ENCODE measurements around the gene MTSS2. TPM values are rescaled to one million over a fixed set of nuclear protein-coding genes. Genes with fewer than 3 reads are reported as not detected.

The MTSS2 gene
- total and polyA plus RNA-seq, 2 of the 8 experiments (the other 6 are each of a cell fraction or from before 2014, with no cell fraction given) = 23.3 to 36.7 TPM

GRCh38 chr16:70709457-70709856, 23.6 kb upstream of the MTSS2 start:
- ChIA-PET POLR2A (ENCODE audit: partially characterized antibody) (interaction anchor here (1.3 kb wide), 1 partner anchor 15 kb away, joined by 4 read pairs; no protein-coding TSS in a partner anchor), CTCF (ENCODE audit: partially characterized antibody) (interaction anchor here (0.8 to 2.0 kb wide), 5 partner anchors 8 to 62 kb away, joined by 3 to 8 read pairs (median 4); no protein-coding TSS in a partner anchor)
- H3K4ac ChIP-seq (replicated peaks; ENCODE audit: insufficient read length, low read depth, low read length) = no peak overlapping the region
- H3K18ac ChIP-seq (ENCODE audit: extremely low read depth, low read length) = no peak overlapping the region
- H2BK20ac ChIP-seq (ENCODE audit: low read length) = no peak overlapping the region
- no peaks in the 10 kb centered on the region for H3K23me2 ChIP-seq (ENCODE audit: low read depth, low read length)
- no peaks in the 10 kb centered on the region for H3K9me3 ChIP-seq (ENCODE audit: insufficient read depth in 2 of 2, low read depth in 1 of 2, low read length in 1 of 2)
- no peak overlapping the region for H4K91ac ChIP-seq (replicated peaks; ENCODE audit: insufficient read length, low read length)
- H4K5ac ChIP-seq (ENCODE audit: insufficient read length, low read depth, low read length) = no peak overlapping the region
- no peaks in the 10 kb centered on the region for H3K27me3 ChIP-seq (replicated peaks in 1 of 4; ENCODE audit: control insufficient read depth in 3 of 4, extremely low read depth in 1 of 4, insufficient read depth in 3 of 4, low read length in 3 of 4)
- no peak overlapping the region for H3K4me3 ChIP-seq (ENCODE audit: extremely low read depth in 1 of 4, insufficient read depth in 2 of 4, low read depth in 3 of 4, low read length in 4 of 4)
- H3K14ac ChIP-seq (ENCODE audit: insufficient read length) = no peak overlapping the region
- H3K9ac ChIP-seq (replicated peaks in 1 of 4; ENCODE audit: extremely low read depth in 1 of 4, low read depth in 3 of 4, low read length in 3 of 4) = no peak overlapping the region
- peak overlapping the region; percentile 4 for H2BK120ac ChIP-seq (replicated peaks; ENCODE audit: low read depth, low read length)
- H3K4me2 ChIP-seq (ENCODE audit: insufficient read depth in 1 of 2, low read depth in 2 of 2, low read length in 2 of 2) = no peak overlapping the region
- no peak overlapping the region for H2AK5ac ChIP-seq (ENCODE audit: low read depth, low read length)
- H3K79me1 ChIP-seq (ENCODE audit: low read depth, low read length) = no peaks in the 10 kb centered on the region
- peak overlapping the region; percentile 53; the same call in 1 of the 2 replicates for H4K8ac ChIP-seq (ENCODE audit: extremely low read depth, insufficient read depth, low read length)
- 91% methylated on average over 5 of the region's 5 CpGs; no CpG with 5 or more reads in 1 of the 2 experiments for WGBS, 2 experiments (ENCODE audit: extremely low coverage in 1 of 2, insufficient coverage in 1 of 2, insufficient read length in 1 of 2, insufficient replicate concordance in 2 of 2, low coverage in 1 of 2, low lambda C conversion rate in 2 of 2, missing lambda C conversion rate in 1 of 2)
- no peak overlapping the region for H3K56ac ChIP-seq (replicated peaks; ENCODE audit: insufficient read length, low read depth, low read length)
- no peak overlapping the region for H2BK5ac ChIP-seq (ENCODE audit: low read depth, low read length)
- H3K36me3 ChIP-seq (ENCODE audit: control insufficient read depth in 2 of 4, insufficient read depth in 4 of 4, low read length in 3 of 4) = no peaks in the 10 kb centered on the region
- H3K23ac ChIP-seq (ENCODE audit: insufficient read length) = no peak overlapping the region
- no peaks in the 10 kb centered on the region for H3K79me2 ChIP-seq (ENCODE audit: control insufficient read depth in 1 of 2, insufficient read depth in 2 of 2, low read length in 2 of 2)
- H2BK12ac ChIP-seq (ENCODE audit: low read depth, low read length) = no peak overlapping the region
- no peak overlapping the region for H2AFZ ChIP-seq (ENCODE audit: low read length)
- H3K27ac ChIP-seq (ENCODE audit: low read depth, low read length) = no peak overlapping the region
- peaks cover 0 to 4% of the 10 kb centered on the region in 2 experiments for H4K20me1 ChIP-seq (replicated peaks in 1 of 2; ENCODE audit: control insufficient read depth in 1 of 2, insufficient read depth in 2 of 2, low read length in 2 of 2)
- H3K4me1 ChIP-seq (replicated peaks in 1 of 4; ENCODE audit: control insufficient read depth in 3 of 4, insufficient read depth in 4 of 4, low read length in 3 of 4) = peaks cover 4 to 27% (median 17%) of the 10 kb centered on the region in 4 experiments
- H2BK15ac ChIP-seq (ENCODE audit: low read length) = no peak overlapping the region
- FAIRE-seq (no peak), DNase-seq (ENCODE audit: low read depth in 1 of 2, low spot score in 2 of 2) (no peak)
- TF ChIP-seq CREB1 (IDR thresholded peaks at IDR 0.05) = no peak
- no peak for TF ChIP-seq POLR2A (IDR thresholded peaks at IDR 0.05; ENCODE audit: control extremely low read depth in 1 of 2, low read depth in 2 of 2, low read length in 2 of 2)
- no peak for TF ChIP-seq RXRA (IDR thresholded peaks at IDR 0.05; ENCODE audit: insufficient read depth, low read depth, low read length)
- TF ChIP-seq CTCF (IDR thresholded peaks at IDR 0.05; ENCODE audit: control extremely low read depth in 1 of 3, insufficient read depth in 1 of 3, low read depth in 1 of 3, low read length in 3 of 3) = no peak
- no peak for TF ChIP-seq CHD1 (IDR thresholded peaks at IDR 0.05; ENCODE audit: low read depth, low read length)
- TF ChIP-seq, protein P1, sequence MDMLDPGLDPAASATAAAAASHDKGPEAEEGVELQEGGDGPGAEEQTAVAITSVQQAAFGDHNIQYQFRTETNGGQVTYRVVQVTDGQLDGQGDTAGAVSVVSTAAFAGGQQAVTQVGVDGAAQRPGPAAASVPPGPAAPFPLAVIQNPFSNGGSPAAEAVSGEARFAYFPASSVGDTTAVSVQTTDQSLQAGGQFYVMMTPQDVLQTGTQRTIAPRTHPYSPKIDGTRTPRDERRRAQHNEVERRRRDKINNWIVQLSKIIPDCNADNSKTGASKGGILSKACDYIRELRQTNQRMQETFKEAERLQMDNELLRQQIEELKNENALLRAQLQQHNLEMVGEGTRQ (IDR thresholded peaks at IDR 0.05; ENCODE audit: low read length) = no peak
- no peak for TF ChIP-seq CBX5 (IDR thresholded peaks at IDR 0.05; ENCODE audit: low read depth, low read length)
- no peak for TF ChIP-seq SIN3A (conservative IDR thresholded peaks at IDR 0.05 in 1 of 2, IDR thresholded peaks at IDR 0.05 in 1 of 2; ENCODE audit: low read depth in 1 of 2, low read length in 2 of 2)
- TF ChIP-seq BCL11A (IDR thresholded peaks at IDR 0.05; ENCODE audit: low read depth in 2 of 2, low read length in 2 of 2) = no peak
- no peak for TF ChIP-seq BACH1 (IDR thresholded peaks at IDR 0.05; ENCODE audit: low read length)
- TF ChIP-seq KDM4A (IDR thresholded peaks at IDR 0.05; ENCODE audit: low read depth, low read length, severe bottlenecking) = no peak

Data from H1 (cell line).